IMR-90 (cell line): ENCODE data around the gene KDM2B. TPM values are rescaled to one million over a fixed set of nuclear protein-coding genes. Genes with fewer than 3 reads are reported as not detected.

ENCODE experiments used
- ATAC-seq: fragments of 200-7000 bp; cut with Tn5 transposase; 2 replicates; pipeline ENCODE4 v1.9.1; 2020; ENCODE audit warnings: low read depth, mild to moderate bottlenecking, moderate library complexity
- BruUV-seq: library from RNA; stranded (reverse); fragments of 400-500 nt; replicated peaks from 2 replicates; lab custom pipeline; 2021; lab: Mats Ljungman, UMichigan
- CTCF ChIA-PET: fragments of 300-600 bp; formaldehyde crosslinking; extraction: SDS; loops from one replicate; lab custom pipeline; 2021; ENCODE audit warnings: antibody characterized with exemption; lab: Yijun Ruan, JAX
- POLR2A ChIA-PET: fragments of 300-600 bp; sonication (Branson Sonifier 250); formaldehyde crosslinking; loops from one replicate; lab custom pipeline; 2022; ENCODE audit warnings: antibody characterized with exemption; ENCODE audit not compliant: unreplicated experiment; lab: Charles Lee
- DNase-seq: peaks from one replicate; pipeline ENCODE4 v3.0.0; 2013
- H2AFZ ChIP-seq: replicated peaks from 2 replicates; pipeline ENCODE3; 2013; ENCODE audit warnings: low read length, mild to moderate bottlenecking; ENCODE audit not compliant: poor library complexity
- H2AK5ac ChIP-seq: 2 replicates; pipeline ENCODE4 v1.6.1; 2013; ENCODE audit warnings: low read depth, low read length, inconsistent platforms
- H2AK9ac ChIP-seq: replicated peaks from 2 replicates; pipeline ENCODE3; 2013; ENCODE audit warnings: mild to moderate bottlenecking, low read depth, low read length, moderate library complexity; ENCODE audit not compliant: poor library complexity
- H2BK120ac ChIP-seq: 2 replicates; pipeline ENCODE4 v1.6.1; 2013; ENCODE audit warnings: low read depth, low read length, inconsistent platforms
- H2BK15ac ChIP-seq: 3 replicates; pipeline ENCODE4 v1.6.1; 2013; ENCODE audit warnings: low read depth, low read length, inconsistent platforms
- H2BK20ac ChIP-seq: 2 replicates; pipeline ENCODE4 v1.6.1; 2013; ENCODE audit warnings: low read depth, mild to moderate bottlenecking, inconsistent platforms, low read length, moderate library complexity
- H2BK5ac ChIP-seq: 2 replicates; pipeline ENCODE4 v1.6.1; 2013; ENCODE audit warnings: mild to moderate bottlenecking, low read depth, low read length, inconsistent platforms; ENCODE audit not compliant: poor library complexity, severe bottlenecking
- H3K14ac ChIP-seq: replicated peaks from 2 replicates; pipeline ENCODE4 v1.6.1; 2013; ENCODE audit warnings: low read depth, low read length, inconsistent platforms
- H3K18ac ChIP-seq: 2 replicates; pipeline ENCODE4 v1.6.1; 2013; ENCODE audit warnings: low read depth, low read length, control low read depth
- H3K23ac ChIP-seq: 2 replicates; pipeline ENCODE4 v1.6.1; 2013; ENCODE audit warnings: low read depth, low read length, inconsistent platforms
- H3K27ac ChIP-seq: 2 replicates; pipeline ENCODE4 v1.5.1; 2013; ENCODE audit warnings: mild to moderate bottlenecking, control low read depth, low read length; ENCODE audit not compliant: insufficient read depth
- H3K27me3 ChIP-seq: 2 replicates; pipeline ENCODE4 v1.6.1; 2013; ENCODE audit warnings: low read length; ENCODE audit not compliant: control insufficient read depth, insufficient read depth
- H3K36me3 ChIP-seq: 2 replicates; pipeline ENCODE4 v1.6.1; 2013; ENCODE audit warnings: low read length, mixed read lengths; ENCODE audit not compliant: control insufficient read depth, insufficient read depth
- H3K4ac ChIP-seq: 2 replicates; pipeline ENCODE4 v1.6.1; 2013; ENCODE audit warnings: low read depth, low read length, inconsistent platforms
- H3K4me1 ChIP-seq: 2 replicates; pipeline ENCODE4 v1.6.1; 2013; ENCODE audit warnings: low read length, mixed read lengths; ENCODE audit not compliant: control insufficient read depth, insufficient read depth
- H3K4me2 ChIP-seq: 2 replicates; pipeline ENCODE4 v1.6.1; 2013; ENCODE audit warnings: low read depth, mild to moderate bottlenecking, control low read depth, low read length, moderate library complexity
- H3K4me3 ChIP-seq: 2 replicates; pipeline ENCODE4 v1.5.1; 2013; ENCODE audit warnings: low read depth, mild to moderate bottlenecking, control low read depth, low read length, moderate library complexity; ENCODE audit not compliant: insufficient read depth
- H3K56ac ChIP-seq: 2 replicates; pipeline ENCODE4 v1.6.1; 2013; ENCODE audit warnings: low read length, inconsistent platforms; ENCODE audit not compliant: insufficient read depth; ENCODE audit errors: extremely low read depth
- H3K79me1 ChIP-seq, 2 experiments: 2 replicates each; pipeline ENCODE4 v1.6.1; 2013; ENCODE audit warnings: low read length in 2 of 2, inconsistent platforms in 1 of 2, low read depth in 1 of 2
- H3K9ac ChIP-seq: 2 replicates; pipeline ENCODE4 v1.6.1; 2013; ENCODE audit warnings: low read depth, low read length, control low read depth
- H3K9me1 ChIP-seq: 2 replicates; pipeline ENCODE4 v1.6.1; 2013; ENCODE audit warnings: low read length, inconsistent platforms; ENCODE audit not compliant: insufficient read depth
- H3K9me3 ChIP-seq: 2 replicates; pipeline ENCODE4 v1.6.1; 2013; ENCODE audit warnings: low read length; ENCODE audit not compliant: control insufficient read depth, insufficient read depth
- H4K20me1 ChIP-seq: 2 replicates; pipeline ENCODE4 v1.6.1; 2013; ENCODE audit warnings: low read length, inconsistent platforms; ENCODE audit not compliant: insufficient read depth
- H4K5ac ChIP-seq: 2 replicates; pipeline ENCODE4 v1.6.1; 2013; ENCODE audit warnings: mild to moderate bottlenecking, low read depth, low read length, control low read depth
- H4K8ac ChIP-seq, 2 experiments: 2 replicates each; pipeline ENCODE4 v1.6.1; 2013; ENCODE audit warnings: low read depth in 2 of 2, low read length in 2 of 2, control low read depth in 1 of 2, inconsistent platforms in 1 of 2
- H4K91ac ChIP-seq: 2 replicates; pipeline ENCODE4 v1.6.1; 2013; ENCODE audit warnings: low read depth, low read length, inconsistent platforms; ENCODE audit not compliant: insufficient read depth
- MXI1 ChIP-seq: IDR thresholded peaks from 2 replicates; pipeline ENCODE4 v1.6.1; 2012; ENCODE audit warnings: low read depth, mild to moderate bottlenecking, low read length, moderate library complexity, borderline replicate concordance
- POLR2A ChIP-seq: IDR thresholded peaks from 2 replicates; pipeline ENCODE4 v1.6.1; 2012; ENCODE audit warnings: mild to moderate bottlenecking, low read depth, low read length
- WGBS, 2 experiments: methylation state at CpG; one replicate each; pipeline versions ENCODE4 v1.1.5 to v1.1.7; 2013; ENCODE audit warnings: missing lambda C conversion rate in 2 of 2; ENCODE audit not compliant: insufficient read length in 1 of 2; ENCODE audit errors: extremely low coverage in 2 of 2; 5-methylcytosine and 5-hydroxymethylcytosine counted together
- dilution Hi-C: fragments of 300-500 bp; cut with HindIII; formaldehyde crosslinking; loops from one replicate; pipeline ENCODE4 v1.14.3; 2018; ENCODE audit warnings: low sequenced_read_pairs; ENCODE audit not compliant: unreplicated experiment
- in situ Hi-C: fragments of 300-500 bp; cut with MboI; formaldehyde crosslinking; loops from 3 replicates; pipeline ENCODE4 v1.14.3; 2019; ENCODE audit warnings: low sequenced_read_pairs, inconsistent platforms, mixed read lengths
- intact Hi-C: fragments of 100-400 bp; cut with micrococcal nuclease; formaldehyde crosslinking; loops from 2 replicates; pipeline ENCODE4 v1.10.0; 2022
- polyA plus RNA-seq, 3 experiments: library from polyadenylated mRNA; depleted of rRNA; stranded (reverse); fragments of >200 nt; gene quantifications; 2 replicates each; pipeline ENCODE4 v1.2.3, GENCODE V29; 2012; ENCODE audit warnings: low replicate concordance in 1 of 3
- total RNA-seq: library from RNA; depleted of rRNA; stranded (reverse); fragments of >200 nt; gene quantifications from 2 replicates; pipeline ENCODE4 v1.2.3, GENCODE V29; 2012

The KDM2B gene
- total and polyA plus RNA-seq, 2 of the 4 experiments (the other 2 are of a cell fraction), result 22.6 to 24.2 TPM

DNA sequence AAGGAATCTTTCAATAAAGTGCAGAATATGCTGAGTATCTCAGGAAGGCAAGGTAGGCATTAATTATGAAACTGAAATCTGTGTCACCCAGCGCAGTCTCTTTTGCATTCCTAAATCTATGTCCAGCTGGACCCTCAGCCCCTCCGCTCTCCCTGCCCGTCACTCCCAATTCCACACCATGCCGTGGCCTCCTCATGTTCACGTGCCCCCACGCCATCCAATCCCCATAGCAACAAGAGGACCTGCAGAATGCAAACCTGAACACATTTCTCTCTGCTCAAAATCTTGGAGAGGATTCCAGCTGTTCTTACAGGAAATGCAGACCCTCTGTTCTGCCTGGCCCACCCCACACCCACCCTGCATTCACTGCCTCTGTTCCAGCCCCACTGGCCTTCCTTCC is 35.3 kb downstream of the KDM2B start:
- no peak for TF ChIP-seq MXI1
- no peak for TF ChIP-seq POLR2A
- Histone ChIP-seq H3K18ac (no peak overlapping the region), H3K9ac (no peak overlapping the region), H3K36me3 (peaks cover 17% of the 10 kb centered on the region), H3K23ac (no peak overlapping the region), H3K4me3 (no peak overlapping the region), H3K9me1 (0 out of 2 replicates have a peak, but pooled peaks cover 3% of the 10 kb centered on the region), H3K4ac (no peak overlapping the region), H3K9me3 (no peaks in the 10 kb centered on the region), H3K14ac (no peak overlapping the region), H3K56ac (no peak overlapping the region), H4K8ac (no peak overlapping the region), H2AK9ac (no peak overlapping the region), H2BK5ac (no peak overlapping the region), H4K91ac (no peak overlapping the region), H2AFZ (no peak overlapping the region), H4K20me1 (no peaks in the 10 kb centered on the region), H3K27ac (no peak overlapping the region), H2AK5ac (no peak overlapping the region), H2BK20ac (no peak overlapping the region), H3K79me1 (no peaks in the 10 kb centered on the region), H3K27me3 (no peaks in the 10 kb centered on the region), H2BK120ac (no peak overlapping the region), H3K4me2 (no peak overlapping the region), H3K4me1 (no peaks in the 10 kb centered on the region), H4K5ac (no peak overlapping the region), H2BK15ac (no peak overlapping the region)
- DNase-seq (no peak), ATAC-seq (no peak)
- dilution Hi-C loops, result no loop called here
- in situ Hi-C loops, result loop anchor here (5.0 kb wide), 1 partner anchor 122 kb away; the partner anchor contains the start of gene MORN3
- intact Hi-C loops, result no loop called here
- WGBS, 2 experiments, result 93% methylated on average over 6 of the region's 6 CpGs; no CpG with 5 or more reads in 1 of the 2 experiments
- POLR2A ChIA-PET, result no interaction called here
- CTCF ChIA-PET, result no interaction called here
- BruUV-seq, result no TSS peak
